Hair follicular keratinocyte (primary cell): ENCODE measurements around the gene CCDC71. TPM values are rescaled to one million over a fixed set of nuclear protein-coding genes. Genes with fewer than 3 reads are reported as not detected.

Experiments used
- total RNA-seq: library from RNA; depleted of rRNA; stranded (reverse); fragments of >200 nt; gene quantifications from 2 replicates; pipeline ENCODE4 v1.2.3, GENCODE V29; 2015

The CCDC71 gene
- 29.8 and 47.6 TPM in 2 replicates for total RNA-seq

DNA sequence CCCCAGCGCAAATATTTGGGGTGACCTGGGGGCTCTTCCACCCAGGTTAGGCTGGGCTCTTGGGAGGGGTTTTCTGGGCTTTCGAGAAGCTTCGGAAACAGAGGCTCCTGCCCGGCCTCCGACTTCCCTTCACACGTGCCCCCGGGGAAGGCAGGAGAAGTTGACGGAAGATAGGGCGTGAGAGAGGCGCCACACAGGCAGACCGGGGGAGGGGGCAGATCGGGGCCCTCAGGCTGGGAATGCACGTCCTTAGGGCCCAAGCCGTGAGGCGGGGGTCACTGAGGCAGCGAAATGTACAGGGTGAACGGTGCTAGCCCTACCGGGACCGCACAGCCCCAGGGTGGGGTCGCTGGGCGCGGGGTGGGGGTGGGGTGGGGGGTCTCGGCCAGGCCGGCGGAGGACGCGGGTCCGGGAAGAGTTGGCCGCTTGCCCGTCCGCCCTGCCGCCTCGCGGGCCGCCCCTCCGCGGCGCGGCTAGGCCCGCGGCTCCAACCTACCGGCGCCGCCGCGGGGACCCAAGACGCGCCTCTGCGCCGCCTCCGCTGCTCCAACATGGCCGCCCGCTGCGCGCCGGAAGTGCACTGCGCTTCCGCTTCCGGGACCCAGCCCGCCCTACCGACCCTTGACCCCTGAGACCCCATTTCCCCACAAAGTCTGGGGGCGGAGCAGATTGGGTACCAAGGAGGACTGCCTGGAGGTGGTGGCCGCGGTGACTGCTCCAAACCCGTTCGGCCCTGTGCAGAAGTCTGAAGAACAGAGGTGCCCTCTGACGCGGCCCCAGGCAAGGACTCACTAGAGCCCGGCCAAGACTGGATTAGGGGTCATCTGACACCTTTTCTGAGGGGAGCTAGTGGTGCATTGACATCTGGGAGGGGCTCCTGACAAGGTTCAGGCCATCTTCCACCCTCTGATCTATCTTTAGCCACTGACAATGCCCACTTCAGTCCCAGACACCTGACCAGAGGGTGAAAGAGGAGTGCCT is at the start of gene CCDC71:
TSS of gene CCDC71 (minus strand) at position 561 of the 981 bp plus-strand sequence. CDS start 2,123 bp downstream, outside the sequence.

DNA sequence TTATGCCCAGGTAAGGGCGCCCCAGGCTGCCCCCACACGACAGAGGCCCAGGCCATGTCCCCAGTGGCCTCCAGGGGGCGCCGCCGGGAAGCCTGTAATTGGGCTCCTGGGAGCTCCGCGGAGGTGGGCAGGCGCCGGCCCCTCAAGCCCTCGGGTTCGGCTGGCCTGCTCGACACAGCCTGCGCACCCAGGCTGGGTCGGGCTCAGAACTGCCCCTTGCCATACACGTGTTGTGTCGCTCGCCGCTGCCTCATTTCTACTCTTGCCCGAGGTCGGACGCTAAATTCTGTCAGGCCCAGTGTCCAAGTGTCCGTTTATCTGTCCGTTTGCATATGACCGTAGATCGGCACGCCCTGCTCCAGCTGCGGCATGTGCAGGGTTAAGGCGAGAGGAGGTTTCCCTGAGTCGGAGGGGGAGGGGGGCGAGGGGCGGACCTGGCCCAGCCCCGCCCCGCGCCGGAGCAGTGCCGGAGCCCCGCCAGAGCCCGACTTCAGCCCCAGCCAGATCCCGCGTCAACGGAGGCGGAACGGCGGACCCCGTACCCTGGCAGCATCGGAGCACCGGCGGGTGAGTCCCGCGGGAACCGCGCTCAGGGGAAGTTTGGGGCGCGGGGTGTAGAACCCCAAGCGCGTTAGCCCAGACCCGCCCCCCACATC is 5.1 kb upstream of the CCDC71 start, which contains the start of gene KLHDC8B:
TSS of gene KLHDC8B (plus strand) at position 480 of the 656 bp plus-strand sequence. CDS start 1,172 bp downstream, outside the sequence.

DNA sequence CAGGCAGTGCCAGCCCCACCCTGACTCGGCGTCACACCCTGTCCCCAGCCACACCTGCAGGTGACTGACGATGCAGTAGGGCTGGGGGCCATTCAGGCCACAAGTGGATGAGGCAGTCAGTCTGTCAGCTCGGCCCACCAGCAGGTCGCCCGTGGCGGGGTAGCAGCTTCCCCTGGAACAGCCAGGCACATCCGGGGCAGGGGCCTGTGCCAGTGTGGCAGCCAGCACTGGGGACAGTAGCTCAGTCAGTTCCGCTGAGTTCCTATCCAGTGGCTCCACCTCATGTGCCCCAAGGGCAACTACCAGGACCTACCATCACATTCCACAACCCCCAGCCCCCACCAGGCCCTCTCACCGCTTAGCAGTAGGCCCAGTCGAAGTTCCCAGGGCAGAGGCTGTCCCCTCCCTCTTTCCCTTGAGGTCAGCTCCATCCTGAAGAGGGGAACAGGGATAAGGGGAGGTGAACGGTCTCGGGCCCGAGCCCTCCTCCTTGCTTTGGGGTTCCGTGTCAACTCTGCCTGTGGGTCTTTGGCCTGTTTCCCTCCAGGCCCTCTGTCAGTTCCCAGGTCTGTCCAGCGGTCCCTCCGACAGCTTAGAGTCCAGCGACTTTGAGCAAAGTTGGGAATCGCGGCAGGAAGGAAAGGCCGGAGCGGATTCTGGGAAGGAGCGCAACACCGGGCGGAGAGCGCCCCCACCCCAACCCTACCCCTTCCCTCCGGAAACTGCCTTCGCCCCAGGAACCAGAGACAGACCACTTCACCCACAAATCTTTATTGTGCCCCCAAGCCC is 33.5 kb downstream of the CCDC71 start, which contains the start of gene LAMB2:
TSS of gene LAMB2 (minus strand) at position 614 of the 789 bp plus-strand sequence. CDS start at position 431, 183 bp downstream.

DNA sequence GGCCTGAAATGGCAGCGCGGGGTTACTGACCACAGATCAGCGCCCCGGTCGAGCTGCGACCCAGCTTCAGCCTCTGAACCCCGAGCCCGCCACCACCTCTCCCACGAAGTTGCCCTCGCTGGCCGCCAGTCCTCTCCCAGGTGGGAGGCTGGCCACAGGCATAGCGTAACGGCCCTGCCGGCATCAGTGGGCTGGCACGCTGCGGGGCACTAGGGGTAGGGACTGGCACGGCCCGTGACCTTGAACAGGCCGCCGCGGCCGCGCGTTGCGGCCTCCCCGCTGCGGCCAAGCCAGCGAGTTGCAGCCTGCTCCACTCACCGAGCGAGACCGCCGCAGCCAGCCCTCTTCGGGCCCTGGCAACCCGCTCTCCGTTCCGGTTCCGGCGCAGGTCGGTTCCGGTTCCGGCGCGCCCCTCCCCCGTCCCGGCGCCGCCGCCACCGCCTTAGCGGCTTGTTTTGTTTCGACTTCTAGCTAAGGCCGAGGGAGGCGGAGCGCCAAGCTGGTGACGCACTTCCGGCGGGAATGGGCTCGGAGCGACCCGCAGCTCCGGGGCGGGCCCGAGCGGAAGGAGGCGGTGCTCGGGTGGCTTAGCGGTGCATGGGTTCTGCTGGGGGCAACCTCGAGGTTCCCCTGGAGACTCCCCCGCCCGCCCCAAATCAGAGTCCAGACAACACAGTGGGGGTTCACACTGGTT is 45.5 kb downstream of the CCDC71 start, which contains the start of gene USP19:
TSS of gene USP19 (minus strand) at position 386 of the 694 bp plus-strand sequence. CDS start 1,678 bp downstream, outside the sequence.

Other genes with a start within 250 kb of the CCDC71 start
- 51.1 and 69.0 TPM in 2 replicates for gene ARIH2, start 247.5 kb downstream of the CCDC71 start, total RNA-seq
- 2.2 and 3.5 TPM in 2 replicates for gene P4HTM, start 176.1 kb downstream of the CCDC71 start, total RNA-seq
- 43.7 and 44.7 TPM in 2 replicates for gene WDR6, start 158.9 kb downstream of the CCDC71 start, total RNA-seq
- gene DALRD3, start 147.8 kb downstream of the CCDC71 start, total RNA-seq = 67.4 and 78.1 TPM in 2 replicates
- gene NDUFAF3, start 144.2 kb downstream of the CCDC71 start, total RNA-seq = 163 and 199 TPM in 2 replicates
- gene IMPDH2, start 136.9 kb downstream of the CCDC71 start, total RNA-seq = 254 and 314 TPM in 2 replicates
- gene QRICH1, start 72.3 kb downstream of the CCDC71 start, total RNA-seq = 53.3 and 54.4 TPM in 2 replicates
- 203 and 241 TPM in 2 replicates for gene QARS1, start 61.6 kb downstream of the CCDC71 start, total RNA-seq
- 35.6 and 39.5 TPM in 2 replicates for gene USP19, start 45.5 kb downstream of the CCDC71 start, total RNA-seq
- 119 and 120 TPM in 2 replicates for gene LAMB2, start 33.3 kb downstream of the CCDC71 start, total RNA-seq
- 20.1 and 28.8 TPM in 2 replicates for gene KLHDC8B, start 5.3 kb upstream of the CCDC71 start, total RNA-seq
- gene C3orf62, start 110.9 kb upstream of the CCDC71 start, total RNA-seq = 0.70 and 1.0 TPM in 2 replicates
- gene USP4, start 173.7 kb upstream of the CCDC71 start, total RNA-seq = 8.3 and 10.0 TPM in 2 replicates
- gene GPX1, start 192.0 kb upstream of the CCDC71 start, total RNA-seq = 510 and 536 TPM in 2 replicates
- 376 and 383 TPM in 2 replicates for gene RHOA, start 245.6 kb upstream of the CCDC71 start, total RNA-seq
- gene TCTA, start 246.1 kb upstream of the CCDC71 start, total RNA-seq = 8.2 and 17.5 TPM in 2 replicates